OCI-LY1 (cell line): ENCODE data around the gene ZNF568.

Source experiments
- CTCF ChIP-seq: fragments of 200-600 bp; sonication (generic), shearing (Covaris generic); IDR thresholded peaks from 2 replicates; pipeline ENCODE4 v1.5.1; 2017; ENCODE audit warnings: mild to moderate bottlenecking, antibody characterized with exemption, low read length, moderate library complexity, mixed read lengths
- EZH2 ChIP-seq: fragments of 200-600 bp; sonication (generic), shearing (Covaris generic); IDR thresholded peaks from 2 replicates; pipeline ENCODE4 v1.8.0; 2017; ENCODE audit warnings: borderline replicate concordance, mixed run types, mild to moderate bottlenecking, antibody characterized with exemption, low read length, moderate library complexity, mixed read lengths

- TF ChIP-seq CTCF (no peak), EZH2 (no peak)
These were observed 91.6 kb downstream of the ZNF568 start for GRCh38 chr19:37007587-37008220.
